PC-9 (cell line): ENCODE measurements around the gene AK3.
"Not testable (repeated sequence)": the region's sequence is repeated elsewhere in the genome, so short reads cannot be mapped to it uniquely, and the experiment has no call there.

Experiments
- EZH2 ChIP-seq: fragments of 200-600 bp; sonication (generic); IDR thresholded peaks from 2 replicates; pipeline ENCODE4 v1.8.0; 2017; ENCODE audit warnings: antibody characterized with exemption, low read depth
- TF ChIP-seq, protein P1 (sequence below): fragments of 200-600 bp; sonication (generic); conservative IDR thresholded peaks from 2 replicates; pipeline ENCODE4 v1.6.1; 2017; ENCODE audit warnings: mixed run types, antibody characterized with exemption, mild to moderate bottlenecking, moderate library complexity

DNA sequence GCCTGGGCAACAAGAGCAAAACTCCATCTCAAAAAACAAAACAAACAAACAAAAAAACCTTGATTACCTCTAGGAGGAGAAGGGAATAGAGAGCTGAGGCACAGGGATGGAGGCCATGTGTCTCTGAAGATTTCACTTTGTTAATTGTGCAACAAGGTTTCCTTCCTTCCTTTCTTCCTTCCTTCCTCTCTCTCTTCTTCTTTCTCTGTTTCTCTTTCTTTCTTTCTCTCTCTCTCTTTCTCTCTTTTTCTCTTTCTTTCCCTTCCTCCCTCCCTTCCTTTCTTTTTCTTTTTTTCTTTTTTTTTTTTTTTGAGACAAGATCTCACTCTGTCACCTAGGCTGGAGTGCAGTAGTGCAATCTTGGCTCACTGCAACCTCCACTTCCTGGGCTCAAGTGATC lies 13.5 kb upstream of the AK3 start:
- TF ChIP-seq, protein P1, sequence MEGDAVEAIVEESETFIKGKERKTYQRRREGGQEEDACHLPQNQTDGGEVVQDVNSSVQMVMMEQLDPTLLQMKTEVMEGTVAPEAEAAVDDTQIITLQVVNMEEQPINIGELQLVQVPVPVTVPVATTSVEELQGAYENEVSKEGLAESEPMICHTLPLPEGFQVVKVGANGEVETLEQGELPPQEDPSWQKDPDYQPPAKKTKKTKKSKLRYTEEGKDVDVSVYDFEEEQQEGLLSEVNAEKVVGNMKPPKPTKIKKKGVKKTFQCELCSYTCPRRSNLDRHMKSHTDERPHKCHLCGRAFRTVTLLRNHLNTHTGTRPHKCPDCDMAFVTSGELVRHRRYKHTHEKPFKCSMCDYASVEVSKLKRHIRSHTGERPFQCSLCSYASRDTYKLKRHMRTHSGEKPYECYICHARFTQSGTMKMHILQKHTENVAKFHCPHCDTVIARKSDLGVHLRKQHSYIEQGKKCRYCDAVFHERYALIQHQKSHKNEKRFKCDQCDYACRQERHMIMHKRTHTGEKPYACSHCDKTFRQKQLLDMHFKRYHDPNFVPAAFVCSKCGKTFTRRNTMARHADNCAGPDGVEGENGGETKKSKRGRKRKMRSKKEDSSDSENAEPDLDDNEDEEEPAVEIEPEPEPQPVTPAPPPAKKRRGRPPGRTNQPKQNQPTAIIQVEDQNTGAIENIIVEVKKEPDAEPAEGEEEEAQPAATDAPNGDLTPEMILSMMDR = not testable (repeated sequence)
- TF ChIP-seq EZH2 = not testable (repeated sequence)
